Neural progenitor cell (in vitro differentiated cells): Measurements from ENCODE around the gene GNG5.

Experiments used
- EZH2 ChIP-seq: fragments of 200-600 bp; sonication (generic); IDR thresholded peaks from 2 replicates; pipeline ENCODE4 v1.6.1; 2017; ENCODE audit warnings: antibody characterized with exemption, mild to moderate bottlenecking, moderate library complexity
- EZH2phosphoT487 ChIP-seq: fragments of 200-600 bp; sonication (generic); IDR thresholded peaks from 2 replicates; pipeline ENCODE4 v1.6.1; 2017; ENCODE audit warnings: antibody characterized with exemption
- TF ChIP-seq, protein P1 (sequence below): fragments of 200-600 bp; sonication (generic); IDR thresholded peaks from 2 replicates; pipeline ENCODE4 v1.5.1; 2017; ENCODE audit warnings: antibody characterized with exemption, mild to moderate bottlenecking

DNA sequence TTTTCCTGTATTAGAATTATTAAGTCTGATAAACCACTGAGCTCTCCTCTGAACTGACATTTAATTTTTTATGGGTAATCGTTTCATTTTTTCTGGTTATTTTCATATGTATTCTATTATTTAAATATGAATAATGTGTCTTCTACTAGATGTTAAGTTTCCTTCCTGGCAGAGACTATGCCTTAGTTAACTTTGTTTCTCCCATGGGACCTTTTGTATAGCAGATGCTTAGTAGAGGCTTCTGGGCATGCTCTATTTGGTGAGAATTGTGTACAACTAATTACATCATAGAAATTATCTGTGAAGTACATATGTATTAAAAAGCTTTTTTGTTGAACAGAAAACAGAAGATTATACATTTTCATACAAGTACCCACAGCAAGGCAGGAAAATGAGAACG, 44.4 kb upstream of the GNG5 start:
- TF ChIP-seq, protein P1, sequence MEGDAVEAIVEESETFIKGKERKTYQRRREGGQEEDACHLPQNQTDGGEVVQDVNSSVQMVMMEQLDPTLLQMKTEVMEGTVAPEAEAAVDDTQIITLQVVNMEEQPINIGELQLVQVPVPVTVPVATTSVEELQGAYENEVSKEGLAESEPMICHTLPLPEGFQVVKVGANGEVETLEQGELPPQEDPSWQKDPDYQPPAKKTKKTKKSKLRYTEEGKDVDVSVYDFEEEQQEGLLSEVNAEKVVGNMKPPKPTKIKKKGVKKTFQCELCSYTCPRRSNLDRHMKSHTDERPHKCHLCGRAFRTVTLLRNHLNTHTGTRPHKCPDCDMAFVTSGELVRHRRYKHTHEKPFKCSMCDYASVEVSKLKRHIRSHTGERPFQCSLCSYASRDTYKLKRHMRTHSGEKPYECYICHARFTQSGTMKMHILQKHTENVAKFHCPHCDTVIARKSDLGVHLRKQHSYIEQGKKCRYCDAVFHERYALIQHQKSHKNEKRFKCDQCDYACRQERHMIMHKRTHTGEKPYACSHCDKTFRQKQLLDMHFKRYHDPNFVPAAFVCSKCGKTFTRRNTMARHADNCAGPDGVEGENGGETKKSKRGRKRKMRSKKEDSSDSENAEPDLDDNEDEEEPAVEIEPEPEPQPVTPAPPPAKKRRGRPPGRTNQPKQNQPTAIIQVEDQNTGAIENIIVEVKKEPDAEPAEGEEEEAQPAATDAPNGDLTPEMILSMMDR, result no peak
- TF ChIP-seq EZH2, result no peak
- TF ChIP-seq EZH2phosphoT487, result no peak
